ENCODE measurements around the gene KREMEN2.

DNA sequence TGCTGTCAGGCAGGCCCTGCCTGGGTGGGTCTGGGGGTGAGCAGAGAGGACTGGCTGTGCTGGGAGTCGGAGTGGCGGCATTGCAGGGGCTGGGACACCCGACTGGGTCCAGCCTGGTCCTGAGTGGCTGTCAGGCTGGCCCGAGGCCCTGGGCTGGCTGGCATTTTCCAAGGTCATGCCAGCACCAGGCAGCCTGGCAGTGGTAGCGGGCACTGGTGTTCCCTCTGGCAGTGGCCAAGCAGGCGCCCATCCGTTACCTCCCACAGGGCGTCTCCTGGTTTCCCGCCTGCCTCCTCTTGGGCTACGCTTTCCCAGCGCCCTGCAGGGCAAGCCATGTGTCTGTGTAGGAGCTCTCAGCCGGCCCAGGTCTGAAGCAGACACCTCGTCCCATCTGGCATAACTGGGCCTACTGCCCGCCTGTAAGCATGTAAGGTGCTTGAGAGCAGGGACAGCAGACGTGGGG, 21.8 kb downstream of the KREMEN2 start:
- TF ChIP-seq TCF12 (IDR thresholded peaks at IDR 0.05; ENCODE audit: low read depth): no peak
- no peak for TF ChIP-seq YY1 (IDR thresholded peaks at IDR 0.05; ENCODE audit: low read depth)
- TF ChIP-seq CREB1 (IDR thresholded peaks at IDR 0.05; ENCODE audit: low read depth): no peak
- TF ChIP-seq, protein P1, sequence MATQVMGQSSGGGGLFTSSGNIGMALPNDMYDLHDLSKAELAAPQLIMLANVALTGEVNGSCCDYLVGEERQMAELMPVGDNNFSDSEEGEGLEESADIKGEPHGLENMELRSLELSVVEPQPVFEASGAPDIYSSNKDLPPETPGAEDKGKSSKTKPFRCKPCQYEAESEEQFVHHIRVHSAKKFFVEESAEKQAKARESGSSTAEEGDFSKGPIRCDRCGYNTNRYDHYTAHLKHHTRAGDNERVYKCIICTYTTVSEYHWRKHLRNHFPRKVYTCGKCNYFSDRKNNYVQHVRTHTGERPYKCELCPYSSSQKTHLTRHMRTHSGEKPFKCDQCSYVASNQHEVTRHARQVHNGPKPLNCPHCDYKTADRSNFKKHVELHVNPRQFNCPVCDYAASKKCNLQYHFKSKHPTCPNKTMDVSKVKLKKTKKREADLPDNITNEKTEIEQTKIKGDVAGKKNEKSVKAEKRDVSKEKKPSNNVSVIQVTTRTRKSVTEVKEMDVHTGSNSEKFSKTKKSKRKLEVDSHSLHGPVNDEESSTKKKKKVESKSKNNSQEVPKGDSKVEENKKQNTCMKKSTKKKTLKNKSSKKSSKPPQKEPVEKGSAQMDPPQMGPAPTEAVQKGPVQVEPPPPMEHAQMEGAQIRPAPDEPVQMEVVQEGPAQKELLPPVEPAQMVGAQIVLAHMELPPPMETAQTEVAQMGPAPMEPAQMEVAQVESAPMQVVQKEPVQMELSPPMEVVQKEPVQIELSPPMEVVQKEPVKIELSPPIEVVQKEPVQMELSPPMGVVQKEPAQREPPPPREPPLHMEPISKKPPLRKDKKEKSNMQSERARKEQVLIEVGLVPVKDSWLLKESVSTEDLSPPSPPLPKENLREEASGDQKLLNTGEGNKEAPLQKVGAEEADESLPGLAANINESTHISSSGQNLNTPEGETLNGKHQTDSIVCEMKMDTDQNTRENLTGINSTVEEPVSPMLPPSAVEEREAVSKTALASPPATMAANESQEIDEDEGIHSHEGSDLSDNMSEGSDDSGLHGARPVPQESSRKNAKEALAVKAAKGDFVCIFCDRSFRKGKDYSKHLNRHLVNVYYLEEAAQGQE (IDR thresholded peaks at IDR 0.05; ENCODE audit: low read depth): no peak
